ENCODE data around the gene PTPRH. TPM values are rescaled to one million over a fixed set of nuclear protein-coding genes. Genes with fewer than 3 reads are reported as not detected.

PTPRH gene
- total and polyA plus RNA-seq, 5 experiments from 2014 or later: not detected

DNA sequence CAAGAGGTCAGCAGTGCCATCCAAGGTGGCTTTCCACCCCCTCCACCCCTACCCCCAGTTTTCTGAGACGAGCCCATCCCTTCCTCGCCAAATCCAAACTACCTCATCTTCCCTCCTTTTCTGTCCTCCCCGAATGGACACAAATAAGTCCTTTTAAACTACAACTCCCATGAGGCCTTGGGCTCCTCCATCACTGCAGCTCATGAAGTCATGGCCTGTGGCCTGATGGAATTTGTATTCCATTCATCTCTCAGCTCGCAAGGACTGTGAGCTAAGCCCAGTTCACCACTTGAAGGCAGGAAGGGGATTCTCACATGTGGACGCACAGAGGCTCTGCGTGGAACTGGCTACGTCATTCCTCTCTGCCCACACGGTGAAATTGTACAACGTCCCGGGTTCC lies 12.5 kb downstream of the PTPRH start:
- ATAC-seq: no peak

DNA sequence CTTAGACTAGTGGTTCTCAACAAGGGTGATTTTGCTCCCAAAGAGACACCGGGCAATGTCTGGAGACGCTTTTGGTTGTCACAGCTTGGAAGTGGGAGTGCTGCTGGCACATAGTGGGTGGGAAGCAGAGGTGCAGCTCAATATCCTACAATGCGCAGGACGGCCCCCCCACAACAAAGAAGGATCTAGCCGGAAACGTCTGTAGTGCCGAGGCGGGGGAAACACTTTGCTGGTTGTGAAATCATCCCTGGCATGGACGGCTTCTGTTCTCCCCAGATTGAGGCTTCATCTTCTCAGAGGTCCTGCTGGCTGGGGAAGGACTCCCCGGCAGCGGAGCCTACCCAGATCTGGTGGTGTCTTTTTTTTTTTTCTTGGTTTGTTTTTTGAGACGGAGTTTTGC lies 15.8 kb downstream of the PTPRH start:
- Mint-ChIP-seq H3K9me3 (no peaks in the 10 kb centered on the region), H3K36me3 (no peaks in the 10 kb centered on the region), H3K27ac (no peak overlapping the region), H3K4me3 (no peak overlapping the region), H3K4me1 (peaks cover 2 to 8% (median 4%) of the 10 kb centered on the region in 4 donors), H3K27me3 (peaks cover 3 to 32% (median 15%) of the 10 kb centered on the region in 5 donors)
- no peak for DNase-seq
- ATAC-seq: no peak
- POLR2A ChIA-PET: no interaction called here

More for the DNA sequence above, 12.5 kb downstream of the PTPRH start:
- POLR2A ChIA-PET: no interaction called here
- Mint-ChIP-seq H3K27ac (no peak overlapping the region), H3K4me3 (no peak overlapping the region), H3K36me3 (no peaks in the 10 kb centered on the region), H3K27me3 (peaks cover 10 to 48% (median 25%) of the 10 kb centered on the region in 5 donors), H3K9me3 (no peaks in the 10 kb centered on the region), H3K4me1 (no peaks in the 10 kb centered on the region)
- no peak for DNase-seq

DNA sequence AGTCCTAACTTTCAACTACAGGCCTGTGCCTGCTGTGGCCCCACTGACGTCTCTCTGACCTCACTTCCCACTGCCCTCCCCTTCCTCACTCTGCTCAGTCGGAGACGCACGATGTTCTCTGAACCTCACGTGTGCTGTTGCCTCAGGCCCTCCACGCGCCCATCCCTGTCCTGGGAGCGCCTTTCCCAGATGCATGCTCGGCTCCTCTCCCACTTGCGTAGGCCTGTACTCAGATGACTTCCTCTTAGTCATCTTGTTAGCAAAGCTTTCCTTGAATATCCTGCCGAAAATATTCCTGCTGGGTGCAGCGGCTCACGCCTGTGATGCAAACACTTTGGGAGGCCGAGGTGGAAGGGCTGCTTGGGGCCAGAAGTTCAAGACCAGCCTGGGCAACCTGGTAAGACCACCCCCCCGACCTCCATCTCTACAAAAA lies 19.9 kb downstream of the PTPRH start:
- Mint-ChIP-seq H3K9me3 (no peaks in the 10 kb centered on the region), H3K27me3 (peaks cover 4 to 37% (median 10%) of the 10 kb centered on the region in 5 donors), H3K4me3 (peak overlapping the region in 1 of 10 donors; percentile 11), H3K36me3 (no peaks in the 10 kb centered on the region), H3K27ac (peak overlapping the region in 1 of 10 donors; percentile 62), H3K4me1 (peaks cover 2 to 9% (median 5%) of the 10 kb centered on the region in 4 donors)
- ATAC-seq: no peak
- POLR2A ChIA-PET: no interaction called here
- DNase-seq: no peak

DNA sequence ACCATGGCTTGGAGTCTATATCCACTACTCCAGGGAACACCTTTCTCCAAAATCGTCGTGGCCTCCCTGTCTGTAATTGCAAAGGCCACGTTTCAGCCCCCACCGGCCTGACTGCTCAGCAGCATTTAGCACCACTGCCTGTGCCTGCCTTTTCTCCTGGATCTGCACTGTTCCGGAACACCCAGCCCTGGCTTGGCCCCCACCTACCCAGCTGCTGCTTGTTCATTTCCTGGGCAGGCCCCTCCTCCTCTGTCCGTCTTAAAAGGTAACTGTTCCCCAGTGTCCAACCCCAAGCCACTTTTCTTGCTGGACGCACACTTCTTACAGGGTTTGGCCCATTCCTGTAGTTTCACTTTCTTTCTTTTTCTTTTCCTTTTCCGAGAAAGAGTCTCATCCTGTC lies 20.7 kb downstream of the PTPRH start:
- peaks cover 2 to 9% (median 5%) of the 10 kb centered on the region in 4 donors for H3K4me1 Mint-ChIP-seq
- H3K4me3 Mint-ChIP-seq: no peak overlapping the region
- DNase-seq (no peak), ATAC-seq (no peak)
- no peaks in the 10 kb centered on the region for H3K9me3 Mint-ChIP-seq
- H3K27me3 Mint-ChIP-seq: peaks cover 7 to 42% (median 14%) of the 10 kb centered on the region in 5 donors
- no peak overlapping the region for H3K27ac Mint-ChIP-seq
- POLR2A ChIA-PET: no interaction called here
- H3K36me3 Mint-ChIP-seq: no peaks in the 10 kb centered on the region

GRCh38 chr19:55186080-55186479 lies 23.2 kb downstream of the PTPRH start:
- H3K27me3 Mint-ChIP-seq: peaks cover 5 to 48% (median 16%) of the 10 kb centered on the region in 5 donors
- peaks cover 2 to 9% (median 5%) of the 10 kb centered on the region in 4 donors for H3K4me1 Mint-ChIP-seq
- no peaks in the 10 kb centered on the region for H3K36me3 Mint-ChIP-seq
- ATAC-seq: no peak
- no peak overlapping the region for H3K27ac Mint-ChIP-seq
- POLR2A ChIA-PET: no interaction called here
- DNase-seq: no peak
- H3K9me3 Mint-ChIP-seq: no peaks in the 10 kb centered on the region
- no peak overlapping the region for H3K4me3 Mint-ChIP-seq

GRCh38 chr19:55181740-55182139 lies 27.6 kb downstream of the PTPRH start:
- Mint-ChIP-seq H3K27me3 (peaks cover 11 to 83% (median 27%) of the 10 kb centered on the region in 5 donors), H3K36me3 (no peaks in the 10 kb centered on the region), H3K27ac (peak overlapping the region in 3 of 10 donors; percentile 37 to 67 (median 62)), H3K4me1 (peaks cover 10 to 29% (median 18%) of the 10 kb centered on the region in 4 donors), H3K9me3 (peaks cover 0 to 4% (median 0%) of the 10 kb centered on the region in 9 donors), H3K4me3 (no peak overlapping the region)
- POLR2A ChIA-PET: interaction anchor here (1.7 kb wide), 1 partner anchor 78 kb away, joined by 6 read pairs; the partner anchor contains the start of gene PPP6R1
- DNase-seq (no peak), ATAC-seq (no peak)

- no peaks in the 10 kb centered on the region for H3K36me3 Mint-ChIP-seq
- POLR2A ChIA-PET: interaction anchor here (0.9 to 1.7 kb wide), 8 partner anchors 13 to 324 kb away, joined by 3 to 6 read pairs (median 4); partner anchors contain the start of genes PPP6R1 and UBE2S
- H3K9me3 Mint-ChIP-seq: peaks cover 0 to 7% (median 0%) of the 10 kb centered on the region in 9 donors
- H3K27me3 Mint-ChIP-seq: peaks cover 19 to 87% (median 39%) of the 10 kb centered on the region in 5 donors
- peak; percentile 27 to 42 for ATAC-seq
- peaks cover 12 to 34% (median 20%) of the 10 kb centered on the region in 4 donors for H3K4me1 Mint-ChIP-seq
- H3K4me3 Mint-ChIP-seq: peak within 1 kb of the TSS; percentile 71 to 89 (median 82)
- peak within 1 kb of the TSS in 9 of 10 donors; percentile 58 to 97 (median 95) for H3K27ac Mint-ChIP-seq
- peak; percentile 24 to 76 (median 64) for DNase-seq
Observed at GRCh38 chr19:55179606-55180484, 29.5 kb downstream of the PTPRH start, which contains the start of gene SYT5. TSS of gene SYT5 (minus strand) at chr19:55180289. CDS start at chr19:55179041, 1,248 bp downstream.

GRCh38 chr19:55178781-55179599 lies 30.3 kb downstream of the PTPRH start:
- peak; percentile 91 to 99 (median 97) for DNase-seq
- Mint-ChIP-seq H3K27me3 (peaks cover 22 to 87% (median 40%) of the 10 kb centered on the region in 5 donors), H3K9me3 (peaks cover 0 to 7% (median 0%) of the 10 kb centered on the region in 9 donors), H3K36me3 (no peaks in the 10 kb centered on the region), H3K4me3 (peak overlapping the region; percentile 71 to 89 (median 82)), H3K4me1 (peaks cover 12 to 40% (median 25%) of the 10 kb centered on the region in 4 donors), H3K27ac (peak overlapping the region in 9 of 10 donors; percentile 58 to 97 (median 95))
- peak; percentile 84 to 86 for ATAC-seq
- POLR2A ChIA-PET: interaction anchor here (0.9 to 1.6 kb wide), 6 partner anchors 61 to 325 kb away, joined by 3 to 5 read pairs (median 3); partner anchors contain the start of gene UBE2S

GRCh38 chr19:55176076-55176475 lies 33.2 kb downstream of the PTPRH start:
- Mint-ChIP-seq H3K4me3 (no peak overlapping the region), H3K27me3 (peaks cover 36 to 94% (median 55%) of the 10 kb centered on the region in 5 donors), H3K4me1 (peaks cover 21 to 59% (median 33%) of the 10 kb centered on the region in 4 donors), H3K36me3 (no peaks in the 10 kb centered on the region), H3K9me3 (peaks cover 0 to 11% (median 0%) of the 10 kb centered on the region in 9 donors), H3K27ac (peak overlapping the region in 3 of 10 donors; percentile 5 to 71 (median 27))
- POLR2A ChIA-PET: no interaction called here
- DNase-seq: no peak
- no peak for ATAC-seq

GRCh38 chr19:55175117-55175867 lies 34.0 kb downstream of the PTPRH start:
- peaks cover 0 to 4% (median 0%) of the 10 kb centered on the region in 3 donors for H3K36me3 Mint-ChIP-seq
- peak overlapping the region in 2 of 10 donors; percentile 24 to 73 for H3K27ac Mint-ChIP-seq
- peak overlapping the region in 2 of 10 donors; percentile 30 to 36 for H3K4me3 Mint-ChIP-seq
- H3K27me3 Mint-ChIP-seq: peaks cover 41 to 94% (median 55%) of the 10 kb centered on the region in 5 donors
- POLR2A ChIA-PET: no interaction called here
- peaks cover 0 to 11% (median 0%) of the 10 kb centered on the region in 9 donors for H3K9me3 Mint-ChIP-seq
- peaks cover 21 to 51% (median 31%) of the 10 kb centered on the region in 4 donors for H3K4me1 Mint-ChIP-seq
- ATAC-seq (no peak), DNase-seq (no peak)

- no peak for ATAC-seq
- H3K27ac Mint-ChIP-seq: peak overlapping the region in 1 of 10 donors; percentile 59
- peaks cover 0 to 11% (median 0%) of the 10 kb centered on the region in 9 donors for H3K9me3 Mint-ChIP-seq
- POLR2A ChIA-PET: no interaction called here
- H3K27me3 Mint-ChIP-seq: peaks cover 46 to 100% (median 60%) of the 10 kb centered on the region in 5 donors
- H3K36me3 Mint-ChIP-seq: peaks cover 0 to 8% (median 0%) of the 10 kb centered on the region in 3 donors
- peak overlapping the region in 9 of 10 donors; percentile 29 to 70 (median 49) for H3K4me3 Mint-ChIP-seq
- no peak for DNase-seq
- peaks cover 18 to 44% (median 26%) of the 10 kb centered on the region in 4 donors for H3K4me1 Mint-ChIP-seq
Observed at GRCh38 chr19:55174425-55175116, 34.7 kb downstream of the PTPRH start.

Data from naive thymus-derived CD8-positive, alpha-beta T cell (primary cell).